ENCODE data around the gene AKAP6.

Gene AKAP6

GRCh38 chr14:32358781-32359180 is 29.7 kb downstream of the AKAP6 start:
- Histone ChIP-seq H3K27me3 (ENCODE audit: insufficient read depth, low read depth) (no peaks in the 10 kb centered on the region), H4K20me1 (ENCODE audit: insufficient read depth) (no peaks in the 10 kb centered on the region), H3K27ac (no peak overlapping the region), H3K9ac (no peak overlapping the region), H3K4me3 (IDR thresholded peaks at IDR 0.05; ENCODE audit: insufficient read depth, low read depth, low read length) (no peak overlapping the region), H2AFZ (ENCODE audit: low read depth) (no peak overlapping the region), H3K36me3 (ENCODE audit: insufficient read depth) (no peaks in the 10 kb centered on the region), H3K79me2 (ENCODE audit: insufficient read depth, low read depth) (no peaks in the 10 kb centered on the region), H3K4me2 (no peak overlapping the region), H3K4me1 (ENCODE audit: low read depth, poor library complexity, severe bottlenecking) (no peaks in the 10 kb centered on the region)
- no peak for TF ChIP-seq CTCF (conservative IDR thresholded peaks at IDR 0.05; ENCODE audit: low read depth, low read length)

GRCh38 chr14:32361674-32362073 is 32.6 kb downstream of the AKAP6 start:
- H3K36me3 ChIP-seq (ENCODE audit: insufficient read depth) = no peaks in the 10 kb centered on the region
- H2AFZ ChIP-seq (ENCODE audit: low read depth) = no peak overlapping the region
- H3K4me3 ChIP-seq (IDR thresholded peaks at IDR 0.05; ENCODE audit: insufficient read depth, low read depth, low read length) = no peak overlapping the region
- H3K4me1 ChIP-seq (ENCODE audit: low read depth, poor library complexity, severe bottlenecking) = no peaks in the 10 kb centered on the region
- no peak for TF ChIP-seq CTCF (conservative IDR thresholded peaks at IDR 0.05; ENCODE audit: low read depth, low read length)
- H3K9ac ChIP-seq = no peak overlapping the region
- H3K27ac ChIP-seq = no peak overlapping the region
- no peaks in the 10 kb centered on the region for H3K79me2 ChIP-seq (ENCODE audit: insufficient read depth, low read depth)
- no peaks in the 10 kb centered on the region for H4K20me1 ChIP-seq (ENCODE audit: insufficient read depth)
- H3K4me2 ChIP-seq = no peak overlapping the region
- H3K27me3 ChIP-seq (ENCODE audit: insufficient read depth, low read depth) = no peaks in the 10 kb centered on the region

- Histone ChIP-seq H3K4me3 (IDR thresholded peaks at IDR 0.05; ENCODE audit: insufficient read depth, low read depth, low read length) (no peak overlapping the region), H4K20me1 (ENCODE audit: insufficient read depth) (no peaks in the 10 kb centered on the region), H3K79me2 (ENCODE audit: insufficient read depth, low read depth) (no peaks in the 10 kb centered on the region), H3K27me3 (ENCODE audit: insufficient read depth, low read depth) (no peaks in the 10 kb centered on the region), H3K36me3 (ENCODE audit: insufficient read depth) (no peaks in the 10 kb centered on the region), H3K9ac (no peak overlapping the region), H3K27ac (no peak overlapping the region), H3K4me2 (no peak overlapping the region), H2AFZ (ENCODE audit: low read depth) (no peak overlapping the region), H3K4me1 (ENCODE audit: low read depth, poor library complexity, severe bottlenecking) (no peaks in the 10 kb centered on the region)
- TF ChIP-seq CTCF (conservative IDR thresholded peaks at IDR 0.05; ENCODE audit: low read depth, low read length) = no peak
These were observed 34.7 kb downstream of the AKAP6 start for GRCh38 chr14:32363761-32364160.

GRCh38 chr14:32364941-32365340 is 35.8 kb downstream of the AKAP6 start:
- Histone ChIP-seq H3K9ac (no peak overlapping the region), H3K4me2 (no peak overlapping the region), H3K79me2 (ENCODE audit: insufficient read depth, low read depth) (no peaks in the 10 kb centered on the region), H4K20me1 (ENCODE audit: insufficient read depth) (no peaks in the 10 kb centered on the region), H3K27ac (no peak overlapping the region), H3K4me1 (ENCODE audit: low read depth, poor library complexity, severe bottlenecking) (no peaks in the 10 kb centered on the region), H3K4me3 (IDR thresholded peaks at IDR 0.05; ENCODE audit: insufficient read depth, low read depth, low read length) (no peak overlapping the region), H3K27me3 (ENCODE audit: insufficient read depth, low read depth) (no peaks in the 10 kb centered on the region), H3K36me3 (ENCODE audit: insufficient read depth) (no peaks in the 10 kb centered on the region), H2AFZ (ENCODE audit: low read depth) (no peak overlapping the region)
- no peak for TF ChIP-seq CTCF (conservative IDR thresholded peaks at IDR 0.05; ENCODE audit: low read depth, low read length)

Data from KMS-11 (cell line).